Ovary (tissue), 3 donors: ENCODE data around the gene LDHA.

ENCODE experiments used
- EP300 ChIP-seq: sonication (generic); formaldehyde crosslinking; IDR thresholded peaks from one replicate; pipeline ENCODE4 v1.6.1; 2017; ENCODE audit warnings: antibody characterized with exemption
- POLR2A ChIP-seq: fragments of 450-650 bp; IDR thresholded peaks from one replicate; pipeline ENCODE4 v1.6.1; 2017; ENCODE audit warnings: antibody characterized with exemption, mild to moderate bottlenecking, moderate library complexity
- TF ChIP-seq, protein P1 (sequence below), 3 donors: fragments of 450-650 bp in 2 of 3; fragments of 200-600 bp in 1 of 3; IDR thresholded peaks; one replicate each; pipeline versions ENCODE4 v1.5.1 to v1.8.0; 2016 to 2022; ENCODE audit warnings: antibody characterized with exemption in 3 of 3, mild to moderate bottlenecking in 1 of 3
- donor health status: DM: no; HTN: no; CAD: no.

- TF ChIP-seq, protein P1, sequence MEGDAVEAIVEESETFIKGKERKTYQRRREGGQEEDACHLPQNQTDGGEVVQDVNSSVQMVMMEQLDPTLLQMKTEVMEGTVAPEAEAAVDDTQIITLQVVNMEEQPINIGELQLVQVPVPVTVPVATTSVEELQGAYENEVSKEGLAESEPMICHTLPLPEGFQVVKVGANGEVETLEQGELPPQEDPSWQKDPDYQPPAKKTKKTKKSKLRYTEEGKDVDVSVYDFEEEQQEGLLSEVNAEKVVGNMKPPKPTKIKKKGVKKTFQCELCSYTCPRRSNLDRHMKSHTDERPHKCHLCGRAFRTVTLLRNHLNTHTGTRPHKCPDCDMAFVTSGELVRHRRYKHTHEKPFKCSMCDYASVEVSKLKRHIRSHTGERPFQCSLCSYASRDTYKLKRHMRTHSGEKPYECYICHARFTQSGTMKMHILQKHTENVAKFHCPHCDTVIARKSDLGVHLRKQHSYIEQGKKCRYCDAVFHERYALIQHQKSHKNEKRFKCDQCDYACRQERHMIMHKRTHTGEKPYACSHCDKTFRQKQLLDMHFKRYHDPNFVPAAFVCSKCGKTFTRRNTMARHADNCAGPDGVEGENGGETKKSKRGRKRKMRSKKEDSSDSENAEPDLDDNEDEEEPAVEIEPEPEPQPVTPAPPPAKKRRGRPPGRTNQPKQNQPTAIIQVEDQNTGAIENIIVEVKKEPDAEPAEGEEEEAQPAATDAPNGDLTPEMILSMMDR (IDR thresholded peaks at IDR 0.05), result no peak
- TF ChIP-seq POLR2A (no peak), EP300 (no peak)
Measured at GRCh38 chr11:18420067-18420466, 25.7 kb downstream of the LDHA start.
